ENCODE data around the gene GPLD1.

GRCh38 chr6:24472181-24472580 is 17.2 kb downstream of the GPLD1 start:
- no peak for TF ChIP-seq POLR2A (IDR thresholded peaks at IDR 0.05; ENCODE audit: low read length)
- TF ChIP-seq GATA1 (IDR thresholded peaks at IDR 0.05; ENCODE audit: low read depth, low read length) = no peak
